Measurements from ENCODE around the gene P4HTM. TPM values are rescaled to one million over a fixed set of nuclear protein-coding genes. Genes with fewer than 3 reads are reported as not detected.

P4HTM gene
- total RNA-seq, 1 experiment from 2014 or later, result 18.8 TPM

GRCh38 chr3:49021813-49022687 is 32.0 kb downstream of the P4HTM start, which contains the start of gene NDUFAF3:
Gene NDUFAF3 (plus strand): TSS chr3:49022121. CDS start chr3:49022145, 24 bp downstream.
- Mint-ChIP-seq H3K4me1 (ENCODE audit: insufficient read depth, unreplicated experiment) (peaks cover 13% of the 10 kb centered on the region), H3K27me3 (ENCODE audit: insufficient read depth, unreplicated experiment) (no peaks in the 10 kb centered on the region), H3K9me3 (ENCODE audit: unreplicated experiment) (no peaks in the 10 kb centered on the region), H3K36me3 (ENCODE audit: insufficient read depth, unreplicated experiment) (peaks cover 69% of the 10 kb centered on the region), H3K4me3 (ENCODE audit: unreplicated experiment) (peak within 1 kb of the TSS; percentile 89), H3K27ac (ENCODE audit: low read depth, unreplicated experiment) (peak within 1 kb of the TSS; percentile 95)
- peak; percentile 95 for TF ChIP-seq CTCF (IDR thresholded peaks at IDR 0.05; ENCODE audit: unreplicated experiment)
- intact Hi-C loops (cut with micrococcal nuclease), result loop anchor here (10.0 kb wide), 1 partner anchor 133 kb away; no protein-coding TSS in a partner anchor
- ChIA-PET POLR2A (interaction anchor here (0.6 to 9.9 kb wide), 35 partner anchors 7 to 456 kb away, joined by 3 to 251 read pairs (median 5); partner anchors contain the start of genes ARIH2, IMPDH2, IP6K2 and KLHDC8B), CTCF (interaction anchor here (0.6 to 2.7 kb wide), 21 partner anchors 10 to 1615 kb away, joined by 3 to 14 read pairs (median 4); partner anchors contain the start of genes ARIH2 and WDR6)
- peak; percentile 93 for DNase-seq (ENCODE audit: unreplicated experiment)
- BruUV-seq (replicated peaks), result TSS peak; percentile 43

DNA sequence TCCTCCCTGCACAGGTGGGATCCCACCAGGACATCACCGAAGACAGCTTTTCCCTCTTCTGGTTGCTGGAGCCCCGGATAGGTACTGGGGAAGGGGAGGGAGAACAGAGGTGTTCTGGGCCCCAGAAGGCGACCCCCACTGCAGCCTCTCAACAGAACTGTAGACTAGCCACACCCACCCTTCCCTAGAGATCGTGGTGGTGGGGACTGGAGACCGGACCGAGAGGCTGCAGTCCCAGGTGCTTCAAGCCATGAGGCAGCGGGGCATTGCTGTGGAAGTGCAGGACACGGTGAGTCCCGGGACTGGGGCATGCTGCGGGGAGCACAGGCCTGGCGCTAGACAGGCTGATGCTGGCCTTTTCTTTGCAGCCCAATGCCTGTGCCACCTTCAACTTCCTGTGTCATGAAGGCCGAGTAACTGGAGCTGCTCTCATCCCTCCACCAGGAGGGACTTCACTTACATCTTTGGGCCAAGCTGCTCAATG is 32.7 kb downstream of the P4HTM start:
- BruUV-seq (replicated peaks), result no TSS peak

GRCh38 chr3:49023775-49024174 is 33.7 kb downstream of the P4HTM start:
- no peaks in the 10 kb centered on the region for H3K27me3 Mint-ChIP-seq (ENCODE audit: insufficient read depth, unreplicated experiment)
- POLR2A ChIA-PET, result interaction anchor here (0.6 to 9.9 kb wide), 6 partner anchors 8 to 335 kb away, joined by 3 to 251 read pairs (median 66); partner anchors contain the start of genes P4HTM, QRICH1 and WDR6
- CTCF ChIA-PET, result interaction anchor here (0.6 to 2.7 kb wide), 6 partner anchors 8 to 778 kb away, joined by 3 to 14 read pairs (median 6); partner anchors contain the start of gene USP19
- H3K27ac Mint-ChIP-seq (ENCODE audit: low read depth, unreplicated experiment), result peak overlapping the region; percentile 69
- H3K36me3 Mint-ChIP-seq (ENCODE audit: insufficient read depth, unreplicated experiment), result peaks cover 77% of the 10 kb centered on the region
- peak overlapping the region; percentile 89 for H3K4me3 Mint-ChIP-seq (ENCODE audit: unreplicated experiment)
- no TSS peak for BruUV-seq (replicated peaks)
- no peak for TF ChIP-seq CTCF (IDR thresholded peaks at IDR 0.05; ENCODE audit: unreplicated experiment)
- H3K4me1 Mint-ChIP-seq (ENCODE audit: insufficient read depth, unreplicated experiment), result peaks cover 26% of the 10 kb centered on the region
- H3K9me3 Mint-ChIP-seq (ENCODE audit: unreplicated experiment), result no peaks in the 10 kb centered on the region
- intact Hi-C loops (cut with micrococcal nuclease), result loop anchor here (10.0 kb wide), 1 partner anchor 131 kb away; no protein-coding TSS in a partner anchor
- no peak for DNase-seq (ENCODE audit: unreplicated experiment)

More for the DNA sequence above, 32.7 kb downstream of the P4HTM start:
- intact Hi-C loops (cut with micrococcal nuclease), result loop anchor here (10.0 kb wide), 1 partner anchor 132 kb away; no protein-coding TSS in a partner anchor
- TF ChIP-seq CTCF (IDR thresholded peaks at IDR 0.05; ENCODE audit: unreplicated experiment), result no peak
- peak overlapping the region; percentile 89 for H3K4me3 Mint-ChIP-seq (ENCODE audit: unreplicated experiment)
- H3K4me1 Mint-ChIP-seq (ENCODE audit: insufficient read depth, unreplicated experiment), result peaks cover 16% of the 10 kb centered on the region
- peak; percentile 29 for DNase-seq (ENCODE audit: unreplicated experiment)
- ChIA-PET POLR2A (interaction anchor here (0.7 to 9.9 kb wide), 19 partner anchors 9 to 438 kb away, joined by 3 to 251 read pairs (median 5); partner anchors contain the start of genes IP6K2, LAMB2, NICN1 and P4HTM), CTCF (interaction anchor here (0.6 to 2.7 kb wide), 19 partner anchors 9 to 1616 kb away, joined by 3 to 14 read pairs (median 4); partner anchors contain the start of genes ARIH2, USP19 and WDR6)
- no peaks in the 10 kb centered on the region for H3K9me3 Mint-ChIP-seq (ENCODE audit: unreplicated experiment)
- peaks cover 71% of the 10 kb centered on the region for H3K36me3 Mint-ChIP-seq (ENCODE audit: insufficient read depth, unreplicated experiment)
- peak overlapping the region; percentile 95 for H3K27ac Mint-ChIP-seq (ENCODE audit: low read depth, unreplicated experiment)
- no peaks in the 10 kb centered on the region for H3K27me3 Mint-ChIP-seq (ENCODE audit: insufficient read depth, unreplicated experiment)

Data from MCF 10A (cell line).